Body of pancreas (tissue), 4 donors: Measurements from ENCODE around the gene PRIMA1.

ENCODE experiments used
- CTCF ChIP-seq, 7 experiments: fragments of 450-650 bp in 4 of 7; fragments of 200-600 bp in 3 of 7; sonication (generic) in 3 of 7; IDR thresholded peaks; one replicate each; pipeline ENCODE4 v1.5.1; 2016 to 2019; ENCODE audit warnings: antibody characterized with exemption in 7 of 7
- POLR2A ChIP-seq, 3 donors: fragments of 450-650 bp; IDR thresholded peaks; one replicate each; pipeline ENCODE4 v1.6.1; 2016; ENCODE audit warnings: antibody characterized with exemption in 3 of 3, mild to moderate bottlenecking in 2 of 3

- TF ChIP-seq CTCF (IDR thresholded peaks at IDR 0.05) = no peak
- TF ChIP-seq POLR2A (IDR thresholded peaks at IDR 0.05) = no peak
Measured at GRCh38 chr14:93834699-93835371, 46.5 kb upstream of the PRIMA1 start.
